OCI-LY1 (cell line): Measurements from ENCODE around the gene MBD3L2B.
"Not testable (repeated sequence)": the region's sequence is repeated elsewhere in the genome, so short reads cannot be mapped to it uniquely, and the experiment has no call there.

ENCODE experiments used
- H2AFZ ChIP-seq: fragments of 200-600 bp; sonication (generic), shearing (Covaris generic); 2 replicates; pipeline ENCODE4 v1.6.0; 2014; ENCODE audit warnings: antibody characterized with exemption, mild to moderate bottlenecking, low read length
- H3F3A ChIP-seq: fragments of 200-600 bp; sonication (generic), shearing (Covaris generic); 2 replicates; pipeline ENCODE4 v1.6.0; 2014; ENCODE audit warnings: mild to moderate bottlenecking, antibody characterized with exemption, low read length, moderate library complexity; ENCODE audit not compliant: insufficient read depth
- H3K27ac ChIP-seq: fragments of 200-600 bp; sonication (generic); 2 replicates; pipeline ENCODE4 v1.5.1; 2014; ENCODE audit warnings: low read length, mixed run types, mild to moderate bottlenecking, low read depth; ENCODE audit not compliant: poor library complexity, severe bottlenecking
- H3K27me3 ChIP-seq: fragments of 200-600 bp; sonication (generic); 2 replicates; pipeline ENCODE4 v1.6.0; 2014; ENCODE audit warnings: antibody characterized with exemption, mild to moderate bottlenecking, low read length, moderate library complexity; ENCODE audit not compliant: insufficient read depth
- H3K36me3 ChIP-seq: fragments of 200-600 bp; sonication (generic); 2 replicates; pipeline ENCODE4 v1.6.1; 2014; ENCODE audit warnings: mild to moderate bottlenecking, antibody characterized with exemption, low read length, moderate library complexity, mixed read lengths; ENCODE audit not compliant: insufficient read depth
- H3K4me1 ChIP-seq: fragments of 200-600 bp; sonication (generic); 2 replicates; pipeline ENCODE4 v1.5.1; 2014; ENCODE audit warnings: mild to moderate bottlenecking, low read length, moderate library complexity; ENCODE audit not compliant: insufficient read depth, severe bottlenecking
- H3K4me2 ChIP-seq: fragments of 200-600 bp; sonication (generic), shearing (Covaris generic); 2 replicates; pipeline ENCODE4 v1.6.1; 2014; ENCODE audit warnings: low read length
- H3K4me3 ChIP-seq: fragments of 200-600 bp; sonication (generic); 2 replicates; pipeline ENCODE4 v1.5.1; 2014; ENCODE audit warnings: low read length, low read depth, mild to moderate bottlenecking, mixed read lengths; ENCODE audit not compliant: poor library complexity, severe bottlenecking
- H3K79me2 ChIP-seq: fragments of 200-600 bp; shearing (Covaris generic); 2 replicates; pipeline ENCODE4 v1.6.1; 2016; ENCODE audit warnings: mixed run types, low read length, mixed read lengths; ENCODE audit not compliant: insufficient read depth
- H3K9ac ChIP-seq: fragments of 200-600 bp; sonication (generic), shearing (Covaris generic); 2 replicates; pipeline ENCODE4 v1.6.1; 2014; ENCODE audit warnings: mild to moderate bottlenecking, low read length, mixed read lengths
- H3K9me2 ChIP-seq: fragments of 200-600 bp; sonication (generic), shearing (Covaris generic); 2 replicates; pipeline ENCODE4 v1.6.1; 2014; ENCODE audit warnings: low read depth, mild to moderate bottlenecking, low read length, mixed read lengths
- H3K9me3 ChIP-seq: fragments of 200-600 bp; shearing (Covaris generic); 2 replicates; pipeline ENCODE4 v1.6.1; 2014; ENCODE audit warnings: low read length, mixed read lengths
- H4K20me1 ChIP-seq: fragments of 200-600 bp; sonication (generic), shearing (Covaris generic); 2 replicates; pipeline ENCODE4 v1.6.0; 2016; ENCODE audit warnings: mild to moderate bottlenecking, low read length; ENCODE audit not compliant: insufficient read depth
- CTCF ChIP-seq: fragments of 200-600 bp; sonication (generic), shearing (Covaris generic); IDR thresholded peaks from 2 replicates; pipeline ENCODE4 v1.5.1; 2017; ENCODE audit warnings: mild to moderate bottlenecking, antibody characterized with exemption, low read length, moderate library complexity, mixed read lengths
- EZH2 ChIP-seq: fragments of 200-600 bp; sonication (generic), shearing (Covaris generic); IDR thresholded peaks from 2 replicates; pipeline ENCODE4 v1.8.0; 2017; ENCODE audit warnings: borderline replicate concordance, mixed run types, mild to moderate bottlenecking, antibody characterized with exemption, low read length, moderate library complexity, mixed read lengths

The MBD3L2B gene

GRCh38 chr19:7063339-7063738, 42.1 kb upstream of the MBD3L2B start:
- H3K9me3 ChIP-seq: no peaks in the 10 kb centered on the region

GRCh38 chr19:7059977-7060376, 38.7 kb upstream of the MBD3L2B start:
- H3K4me3 ChIP-seq, H4K20me1 ChIP-seq, H3K27me3 ChIP-seq, H3K9me2 ChIP-seq, H3K79me2 ChIP-seq, H3K27ac ChIP-seq, H2AFZ ChIP-seq, H3F3A ChIP-seq, H3K9me3 ChIP-seq, H3K9ac ChIP-seq, H3K36me3 ChIP-seq, H3K4me2 ChIP-seq, H3K4me1 ChIP-seq: not testable (repeated sequence)

More at GRCh38 chr19:7063339-7063738, 42.1 kb upstream of the MBD3L2B start:
- Histone ChIP-seq H3F3A (no peaks in the 10 kb centered on the region), H3K9me2 (no peaks in the 10 kb centered on the region), H3K4me3 (no peak overlapping the region), H3K27me3 (no peaks in the 10 kb centered on the region), H3K36me3 (no peaks in the 10 kb centered on the region), H4K20me1 (no peaks in the 10 kb centered on the region), H3K27ac (no peak overlapping the region), H3K4me1 (no peaks in the 10 kb centered on the region), H3K4me2 (no peak overlapping the region), H3K79me2 (no peaks in the 10 kb centered on the region), H3K9ac (no peak overlapping the region), H2AFZ (no peak overlapping the region)
- no peak for TF ChIP-seq EZH2
- TF ChIP-seq CTCF: no peak

GRCh38 chr19:7058576-7058975, 37.3 kb upstream of the MBD3L2B start, which contains the start of gene MBD3L3:
Gene MBD3L3, minus strand, starts transcription at chr19:7058676. Its CDS starts 71 bp downstream, at chr19:7058605.
- H3K36me3 ChIP-seq, H3K4me1 ChIP-seq, H3K9me2 ChIP-seq, H3K27ac ChIP-seq, H3K4me3 ChIP-seq, H3K9ac ChIP-seq, H4K20me1 ChIP-seq, H3K4me2 ChIP-seq, H3F3A ChIP-seq, H3K79me2 ChIP-seq, H2AFZ ChIP-seq, H3K27me3 ChIP-seq, H3K9me3 ChIP-seq: not testable (repeated sequence)

GRCh38 chr19:7056371-7056770, 35.1 kb upstream of the MBD3L2B start:
- not testable (repeated sequence) for H3K9ac ChIP-seq, H3K27me3 ChIP-seq, H3K4me2 ChIP-seq, H3F3A ChIP-seq, H3K36me3 ChIP-seq, H3K79me2 ChIP-seq, H4K20me1 ChIP-seq, H2AFZ ChIP-seq, H3K4me1 ChIP-seq, H3K9me2 ChIP-seq, H3K9me3 ChIP-seq, H3K4me3 ChIP-seq, H3K27ac ChIP-seq

GRCh38 chr19:7055679-7056078, 34.4 kb upstream of the MBD3L2B start:
- H3F3A ChIP-seq, H4K20me1 ChIP-seq, H3K9me2 ChIP-seq: not testable (repeated sequence)

GRCh38 chr19:7054635-7055368, 33.6 kb upstream of the MBD3L2B start:
- not testable (repeated sequence) for H3K9me2 ChIP-seq, H3K4me2 ChIP-seq, H3K4me3 ChIP-seq, H4K20me1 ChIP-seq, H3K9ac ChIP-seq, H3K27me3 ChIP-seq, H3F3A ChIP-seq, H3K4me1 ChIP-seq, H3K27ac ChIP-seq, H2AFZ ChIP-seq, H3K9me3 ChIP-seq, H3K79me2 ChIP-seq, H3K36me3 ChIP-seq

More at GRCh38 chr19:7055679-7056078, 34.4 kb upstream of the MBD3L2B start:
- H2AFZ ChIP-seq, H3K4me1 ChIP-seq, H3K36me3 ChIP-seq, H3K9me3 ChIP-seq, H3K79me2 ChIP-seq, H3K27ac ChIP-seq, H3K27me3 ChIP-seq, H3K9ac ChIP-seq, H3K4me2 ChIP-seq, H3K4me3 ChIP-seq: not testable (repeated sequence)

- not testable (repeated sequence) for H3F3A ChIP-seq, H4K20me1 ChIP-seq, H3K4me2 ChIP-seq, H3K9me2 ChIP-seq, H3K4me1 ChIP-seq, H3K4me3 ChIP-seq, H3K9ac ChIP-seq, H3K27ac ChIP-seq, H3K27me3 ChIP-seq, H3K79me2 ChIP-seq, H3K36me3 ChIP-seq, H2AFZ ChIP-seq, H3K9me3 ChIP-seq
These were observed 31.7 kb upstream of the MBD3L2B start for GRCh38 chr19:7052896-7053295.
